Fibroblast of villous mesenchyme (primary cell): ENCODE data around the gene FBXL17. TPM values are rescaled to one million over a fixed set of nuclear protein-coding genes. Genes with fewer than 3 reads are reported as not detected.
A peak's percentile ranks its signal among the peaks of the same experiment; 100 is the strongest.

Source experiments
- DNase-seq: peaks from one replicate; pipeline ENCODE4 v3.0.0-alpha.2; 2010; ENCODE audit warnings: low read depth
- H3K4me3 ChIP-seq: 2 replicates; pipeline ENCODE4 v1.5.1; 2011; ENCODE audit warnings: low read depth, mild to moderate bottlenecking, low read length
- small RNA-seq: library from RNA; depleted of rRNA; stranded (forward); fragments of <200 nt; gene quantifications from one replicate; pipeline ENCODE3, GENCODE V24; 2012
- total RNA-seq: library from RNA; depleted of rRNA; stranded (reverse); fragments of >200 nt; gene quantifications from 2 replicates; pipeline ENCODE4 v1.2.3, GENCODE V29; 2012
- TF ChIP-seq, protein P1 (sequence below): IDR thresholded peaks from 2 replicates; pipeline ENCODE4 v1.5.1; 2012; ENCODE audit warnings: low read depth, mild to moderate bottlenecking, low read length; ENCODE audit not compliant: insufficient read depth

FBXL17 gene
- total RNA-seq, 1 donor: 20.3 TPM

DNA sequence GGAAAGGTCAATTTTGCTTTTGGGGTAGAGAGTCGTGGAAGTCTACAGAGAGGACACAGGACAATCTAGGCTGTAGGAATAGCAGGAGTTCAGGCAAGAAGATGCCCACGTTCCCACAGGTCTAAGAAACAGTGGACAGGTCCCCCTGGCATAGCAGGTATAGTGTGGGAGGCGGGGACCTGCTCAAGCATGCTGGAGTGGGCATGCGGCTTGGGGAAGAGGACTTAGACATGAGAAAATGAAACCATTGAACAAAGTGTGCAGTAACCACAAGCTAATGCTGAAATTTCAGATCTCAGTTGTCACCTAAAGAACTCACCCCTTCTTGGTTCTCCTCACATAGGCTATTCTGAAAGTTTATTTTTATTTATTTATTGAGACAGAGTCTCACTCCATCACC is 568.3 kb downstream of the FBXL17 start:
- TF ChIP-seq, protein P1, sequence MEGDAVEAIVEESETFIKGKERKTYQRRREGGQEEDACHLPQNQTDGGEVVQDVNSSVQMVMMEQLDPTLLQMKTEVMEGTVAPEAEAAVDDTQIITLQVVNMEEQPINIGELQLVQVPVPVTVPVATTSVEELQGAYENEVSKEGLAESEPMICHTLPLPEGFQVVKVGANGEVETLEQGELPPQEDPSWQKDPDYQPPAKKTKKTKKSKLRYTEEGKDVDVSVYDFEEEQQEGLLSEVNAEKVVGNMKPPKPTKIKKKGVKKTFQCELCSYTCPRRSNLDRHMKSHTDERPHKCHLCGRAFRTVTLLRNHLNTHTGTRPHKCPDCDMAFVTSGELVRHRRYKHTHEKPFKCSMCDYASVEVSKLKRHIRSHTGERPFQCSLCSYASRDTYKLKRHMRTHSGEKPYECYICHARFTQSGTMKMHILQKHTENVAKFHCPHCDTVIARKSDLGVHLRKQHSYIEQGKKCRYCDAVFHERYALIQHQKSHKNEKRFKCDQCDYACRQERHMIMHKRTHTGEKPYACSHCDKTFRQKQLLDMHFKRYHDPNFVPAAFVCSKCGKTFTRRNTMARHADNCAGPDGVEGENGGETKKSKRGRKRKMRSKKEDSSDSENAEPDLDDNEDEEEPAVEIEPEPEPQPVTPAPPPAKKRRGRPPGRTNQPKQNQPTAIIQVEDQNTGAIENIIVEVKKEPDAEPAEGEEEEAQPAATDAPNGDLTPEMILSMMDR: no peak
- H3K4me3 ChIP-seq: no peak overlapping the region
- DNase-seq: no peak

DNA sequence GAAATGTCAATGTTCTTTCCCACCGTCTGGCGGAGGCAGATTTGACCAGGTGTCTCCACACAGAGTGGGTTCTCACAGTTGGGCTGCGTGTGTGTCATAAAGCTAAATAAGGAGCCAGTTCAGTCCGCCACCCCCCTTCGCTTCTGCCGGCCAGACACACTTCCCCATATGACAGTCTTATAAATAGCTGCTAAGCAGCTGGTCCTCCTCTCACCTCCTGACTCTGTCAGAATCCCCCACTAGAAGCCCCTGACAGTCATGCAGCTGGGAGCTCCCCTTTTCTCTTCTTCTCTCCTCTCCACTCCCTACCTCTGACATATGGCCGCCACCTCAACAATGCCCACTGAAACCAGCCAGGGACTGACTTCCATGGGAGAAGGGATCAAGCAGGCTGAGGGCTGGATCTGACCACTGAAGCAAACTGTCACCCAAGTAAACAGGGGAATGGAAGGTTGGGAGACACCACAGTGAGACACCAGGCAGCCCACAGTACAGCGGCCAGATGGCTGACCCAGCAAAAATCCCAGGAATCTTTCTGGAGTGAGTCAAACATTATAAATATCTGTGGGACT is 569.2 kb downstream of the FBXL17 start:
- DNase-seq: peak; percentile 14
- TF ChIP-seq, protein P1: no peak
- no peak overlapping the region for H3K4me3 ChIP-seq

DNA sequence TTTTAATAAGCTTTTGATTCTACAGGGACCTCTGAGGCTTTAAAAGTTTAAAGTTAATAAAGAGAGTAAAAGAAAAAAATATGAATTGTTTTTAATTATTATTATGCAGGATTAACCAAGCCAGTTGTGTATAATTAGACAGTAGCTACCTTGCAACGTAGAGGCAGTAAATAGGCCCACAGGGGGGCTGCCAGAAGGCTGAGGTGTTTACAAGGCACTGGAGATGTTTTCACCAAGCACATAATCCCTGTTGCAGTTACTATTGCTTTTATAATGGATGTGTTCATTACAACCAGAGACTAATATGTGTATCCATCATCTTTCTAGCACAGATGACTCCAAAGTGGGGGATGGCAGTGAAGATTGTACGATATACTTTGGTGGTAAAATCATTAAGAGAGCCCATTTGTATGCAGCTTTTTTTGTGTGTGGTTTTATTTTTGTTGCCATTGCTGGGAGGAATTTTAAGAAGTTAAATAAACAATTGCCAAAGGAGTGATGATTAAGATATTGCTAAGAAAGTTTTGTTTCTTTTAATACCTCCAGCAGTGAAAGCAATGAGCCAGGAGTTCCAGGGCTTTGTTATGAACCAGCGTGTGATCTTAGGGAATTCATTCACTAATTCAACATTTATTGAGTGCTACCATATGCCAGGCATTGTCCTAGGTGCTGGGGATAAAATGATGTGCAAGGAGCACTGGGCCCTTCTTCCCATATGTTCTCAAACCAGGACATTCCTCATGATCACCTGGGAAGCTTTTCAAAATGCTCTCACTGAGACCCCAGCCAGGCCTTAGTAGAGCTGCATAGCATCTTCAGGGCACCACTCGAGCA is 572.5 kb downstream of the FBXL17 start:
- DNase-seq: no peak

More for the DNA sequence above, 572.5 kb downstream of the FBXL17 start:
- TF ChIP-seq, protein P1: no peak
- no peak overlapping the region for H3K4me3 ChIP-seq

Small RNAs within 50 kb of the gene (small RNA-seq; reads per million reads assigned to genes)
- not detected for gene RN7SKP122
